Suppressor macrophage treated with lipopolysaccharide for 4 hours (primary cell): Measurements from ENCODE around the gene UNK.
"Not testable (repeated sequence)": the region's sequence is repeated elsewhere in the genome, so short reads cannot be mapped to it uniquely, and the experiment has no call there.

ENCODE experiments used
- DNase-seq: peaks from one replicate; pipeline ENCODE4 v3.0.0-alpha.2; 2020

The UNK gene

GRCh38 chr17:75755205-75755901 lies 29.3 kb upstream of the UNK start:
- DNase-seq: no peak

DNA sequence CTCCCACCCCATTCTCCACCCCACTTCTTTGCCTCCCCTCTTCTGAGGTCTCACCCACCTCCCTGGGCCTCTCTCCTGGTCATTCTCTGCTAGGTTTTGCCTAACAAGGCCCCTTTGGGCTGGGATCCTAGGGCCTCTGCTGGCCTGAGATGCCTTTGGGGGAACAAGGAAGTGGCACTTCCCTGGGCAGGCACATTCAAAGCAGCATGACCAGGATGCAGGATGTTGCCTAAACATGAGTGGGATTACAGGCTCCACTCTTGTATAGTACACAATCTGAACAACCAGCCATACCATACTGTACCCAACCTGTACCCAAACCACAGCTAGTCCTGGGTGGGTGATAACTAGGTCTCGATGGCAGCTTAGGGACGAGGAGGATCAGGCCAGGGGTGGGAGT lies 28.6 kb upstream of the UNK start:
- peak; percentile 64 for DNase-seq

GRCh38 chr17:75756451-75757085 lies 28.0 kb upstream of the UNK start:
- DNase-seq: no peak

- DNase-seq: no peak
Observed at GRCh38 chr17:75757086-75757681, 27.4 kb upstream of the UNK start.

- DNase-seq: no peak
Observed at GRCh38 chr17:75758131-75758905, 26.3 kb upstream of the UNK start.

GRCh38 chr17:75759457-75759856 lies 25.1 kb upstream of the UNK start:
- DNase-seq: no peak

DNA sequence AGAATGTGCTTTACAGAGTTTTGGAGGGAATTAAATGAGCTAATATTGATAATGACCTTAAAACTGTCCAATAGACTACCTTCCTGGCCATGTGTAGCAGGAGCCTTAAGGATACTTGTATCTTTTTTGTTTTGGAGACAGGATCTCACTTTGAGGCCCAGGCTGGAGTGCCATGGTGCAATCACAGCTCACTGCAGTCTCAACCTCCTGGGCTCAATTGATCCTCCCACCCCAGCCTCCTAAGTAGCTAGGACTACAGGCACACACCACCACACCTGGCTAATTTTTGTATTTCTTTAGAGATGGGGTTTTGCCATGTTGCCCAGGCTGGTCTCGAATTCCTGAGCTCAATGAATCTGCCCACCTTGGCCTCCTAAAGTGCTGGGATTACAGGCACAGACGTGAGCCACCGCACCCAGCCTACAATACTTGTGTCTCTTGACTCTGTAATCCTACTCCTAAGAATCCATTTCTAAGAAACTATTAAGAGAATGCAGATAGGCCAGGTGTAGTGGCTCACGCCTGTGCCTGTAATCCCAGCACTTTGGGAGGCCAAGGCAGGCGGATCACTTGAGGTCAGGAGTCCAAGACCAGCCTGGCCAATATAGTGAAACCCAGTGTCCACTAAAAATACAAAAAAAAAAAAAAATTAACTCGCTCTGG lies 24.5 kb upstream of the UNK start:
- DNase-seq: not testable (repeated sequence)

- no peak for DNase-seq
Observed at GRCh38 chr17:75762513-75763268, 21.9 kb upstream of the UNK start.

GRCh38 chr17:75763269-75763607 lies 21.4 kb upstream of the UNK start:
- no peak for DNase-seq

DNA sequence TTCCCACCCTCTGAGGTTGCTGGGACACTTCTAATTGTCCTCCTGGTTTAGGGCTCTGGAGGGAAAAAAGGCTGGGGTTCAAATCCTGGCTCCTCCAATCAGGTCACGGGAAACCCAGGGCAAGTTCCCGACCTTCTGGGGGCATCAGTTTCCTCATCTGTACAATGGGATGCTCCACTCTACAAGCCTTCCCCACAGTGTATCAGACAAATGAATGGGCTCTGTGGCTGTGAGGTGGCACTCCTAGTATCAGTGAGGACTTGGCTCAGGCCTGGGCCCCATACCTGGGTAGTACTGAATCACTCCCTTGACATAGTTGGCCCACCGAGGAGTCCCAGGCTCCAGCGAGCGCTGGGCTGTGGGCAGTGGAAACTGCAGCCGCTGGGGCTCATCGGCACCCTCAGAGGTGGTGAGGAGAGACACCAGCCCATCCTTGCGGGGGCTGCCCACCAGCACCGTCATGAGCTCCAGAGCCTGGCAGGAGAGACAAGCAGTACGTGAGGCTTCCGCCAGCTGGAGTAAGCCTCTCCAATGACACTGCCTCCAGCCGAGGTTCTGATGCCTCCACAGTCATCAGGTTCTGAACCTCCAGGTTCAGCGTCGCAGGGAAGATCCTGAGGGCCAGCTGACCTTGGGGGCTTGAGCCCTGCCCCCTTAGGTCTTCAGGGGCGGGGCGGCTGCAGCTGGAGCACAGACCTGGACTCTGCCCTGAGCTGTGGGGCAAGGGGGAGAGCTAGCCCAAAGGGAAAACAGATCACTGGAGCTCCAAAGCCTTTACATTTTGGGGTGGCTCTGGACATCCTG lies 20.8 kb upstream of the UNK start:
- no peak for DNase-seq

GRCh38 chr17:75764417-75764710 lies 20.2 kb upstream of the UNK start:
- DNase-seq: no peak

DNA sequence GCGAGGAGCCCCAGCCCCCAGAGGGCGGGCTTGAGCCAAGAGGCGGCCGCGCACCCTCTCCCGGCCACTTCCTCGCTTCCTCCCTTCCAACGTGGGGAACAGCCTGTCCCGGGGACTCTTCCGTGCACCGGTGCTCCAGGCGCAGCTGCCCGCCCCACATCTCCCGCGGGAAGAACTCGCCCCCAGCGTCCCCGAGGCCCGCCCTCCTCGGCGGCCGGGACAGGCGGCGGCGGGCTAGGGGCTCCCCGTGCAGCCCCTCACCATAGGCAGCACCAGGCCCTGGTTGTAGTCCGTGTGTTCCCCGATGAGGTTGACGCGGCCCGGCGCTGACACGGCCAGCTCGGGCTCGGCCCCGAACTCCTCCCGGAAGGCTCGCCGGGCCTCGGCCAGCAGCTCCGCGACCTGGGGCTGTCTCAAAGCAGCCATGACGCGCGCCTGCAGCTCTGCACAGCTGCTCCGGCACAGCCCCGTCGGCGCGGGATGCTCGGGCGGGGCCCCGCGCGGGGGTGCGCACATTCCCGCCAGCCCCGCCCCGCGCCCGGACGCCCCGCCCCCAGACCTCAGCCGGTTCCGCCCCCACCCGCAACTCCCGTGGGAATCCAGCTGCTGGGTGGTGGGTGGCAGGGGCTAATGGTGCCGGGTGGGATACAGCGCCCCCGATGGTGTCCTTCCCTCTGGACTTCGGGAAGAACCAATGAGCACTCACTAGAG lies 19.7 kb upstream of the UNK start, which contains the start of gene GALK1:
GALK1 (minus strand) TSS at position 482 of the 711 bp plus-strand sequence; CDS start at position 426, 56 bp downstream.
- DNase-seq: peak; percentile 81

- no peak for DNase-seq
Observed at GRCh38 chr17:75765981-75766380, 18.6 kb upstream of the UNK start.

DNA sequence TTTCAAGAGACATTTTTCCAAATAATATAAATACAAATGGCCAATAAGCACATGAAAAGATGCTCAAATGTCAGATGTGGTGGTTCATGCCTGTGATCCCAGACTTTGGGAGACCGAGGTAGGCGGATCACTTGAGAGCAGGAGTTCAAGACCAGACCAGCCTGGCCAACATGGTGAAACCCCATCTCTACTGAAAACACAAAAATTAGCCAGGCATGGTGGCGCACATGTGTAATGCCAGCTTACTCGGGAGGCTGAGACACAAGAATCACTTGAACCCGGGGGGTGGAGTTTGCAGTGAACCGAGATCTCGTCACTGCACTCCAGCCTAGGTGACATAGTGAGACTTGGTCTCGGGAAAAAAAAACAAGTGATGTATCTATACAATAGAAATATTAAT lies 16.7 kb upstream of the UNK start:
- no peak for DNase-seq

DNA sequence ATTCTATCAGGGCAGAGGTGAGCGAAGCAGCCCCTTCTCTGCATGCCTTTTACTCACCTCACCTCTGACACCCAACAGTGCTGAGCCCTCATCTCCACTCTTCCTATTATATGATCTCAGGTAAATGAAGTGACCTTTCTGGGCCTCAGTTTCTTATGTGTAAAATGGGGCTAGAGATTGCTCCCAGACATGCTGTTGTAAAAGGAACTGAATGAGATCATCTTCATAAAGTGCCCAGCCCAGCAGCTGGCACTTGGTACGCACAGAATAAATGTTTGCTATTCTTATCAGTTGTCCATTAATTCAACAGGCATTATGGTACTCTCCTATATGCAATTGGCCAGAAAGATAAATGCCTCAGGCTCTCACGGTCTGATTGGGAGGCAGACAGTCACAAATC lies 15.1 kb upstream of the UNK start:
- no peak for DNase-seq

GRCh38 chr17:75771334-75772281 lies 13.0 kb upstream of the UNK start:
- DNase-seq: no peak

GRCh38 chr17:75773121-75773807 lies 11.3 kb upstream of the UNK start:
- DNase-seq: no peak

- DNase-seq: no peak
Observed at GRCh38 chr17:75773808-75774470, 10.7 kb upstream of the UNK start.
